AG04450 (cell line): ENCODE data around the gene CARS2. TPM values are rescaled to one million over a fixed set of nuclear protein-coding genes. Genes with fewer than 3 reads are reported as not detected.

ENCODE experiments used
- CTCF ChIA-PET: fragments of 300-600, 350-600 bp; formaldehyde crosslinking; extraction: SDS; loops from one replicate; lab custom pipeline; 2022; ENCODE audit warnings: antibody characterized with exemption, inconsistent platforms; lab: Charles Lee
- POLR2A ChIA-PET: fragments of 350-600 bp; formaldehyde crosslinking; extraction: SDS; loops from one replicate; lab custom pipeline; 2021; ENCODE audit warnings: antibody characterized with exemption, inconsistent platforms; lab: Yijun Ruan, JAX
- DNase-seq: peaks from one replicate; pipeline ENCODE4 v3.0.0-alpha.2; 2011; ENCODE audit warnings: low read depth, low spot score
- H3K27ac ChIP-seq: one replicate; pipeline ENCODE4 v1.5.1; 2012; ENCODE audit warnings: low read depth, low read length, control low read depth
- H3K27me3 ChIP-seq: one replicate; pipeline ENCODE4 v1.6.0; 2012; ENCODE audit warnings: low read length; ENCODE audit not compliant: control insufficient read depth, insufficient read depth
- H3K4me3 ChIP-seq: 2 replicates; pipeline ENCODE4 v1.5.1; 2011; ENCODE audit warnings: mild to moderate bottlenecking, low read depth, low read length, control low read depth
- H3K9me3 ChIP-seq: 2 replicates; pipeline ENCODE4 v1.5.1; 2012; ENCODE audit warnings: low read length; ENCODE audit not compliant: control insufficient read depth, insufficient read depth
- CTCF ChIP-seq: IDR thresholded peaks from 2 replicates; pipeline ENCODE4 v1.5.1; 2011; ENCODE audit warnings: low read depth, low read length, control low read depth, inconsistent platforms
- polyA plus RNA-seq: library from polyadenylated mRNA; depleted of rRNA; stranded (reverse); fragments of >200 nt; gene quantifications from 2 replicates; pipeline ENCODE4 v1.2.3, GENCODE V29; 2011

The CARS2 gene
- polyA plus RNA-seq, 1 experiment = 51.5 TPM

- no peak overlapping the region for H3K27ac ChIP-seq
- DNase-seq = no peak
- H3K27me3 ChIP-seq = no peaks in the 10 kb centered on the region
- CTCF ChIA-PET = no interaction called here
- POLR2A ChIA-PET = no interaction called here
- no peak for TF ChIP-seq CTCF
- no peaks in the 10 kb centered on the region; the same call in 1 of the 2 replicates for H3K9me3 ChIP-seq
- H3K4me3 ChIP-seq = no peak overlapping the region
Observed at GRCh38 chr13:110643324-110643723, 62.6 kb downstream of the CARS2 start.

GRCh38 chr13:110642291-110642981 is 63.5 kb downstream of the CARS2 start:
- Histone ChIP-seq H3K27me3 (no peaks in the 10 kb centered on the region), H3K4me3 (no peak overlapping the region), H3K27ac (no peak overlapping the region), H3K9me3 (no peaks in the 10 kb centered on the region; the same call in 1 of the 2 replicates)
- ChIA-PET CTCF (no interaction called here), POLR2A (no interaction called here)
- DNase-seq = no peak
- no peak for TF ChIP-seq CTCF

GRCh38 chr13:110641055-110642015 is 64.6 kb downstream of the CARS2 start:
- Histone ChIP-seq H3K27me3 (no peaks in the 10 kb centered on the region), H3K4me3 (no peak overlapping the region), H3K27ac (no peak overlapping the region), H3K9me3 (no peaks in the 10 kb centered on the region)
- no peak for DNase-seq
- ChIA-PET POLR2A (no interaction called here), CTCF (interaction anchor here (0.5 to 0.6 kb wide), 2 partner anchors 23 to 43 kb away, joined by 3 read pairs; no protein-coding TSS in a partner anchor)
- no peak for TF ChIP-seq CTCF

- DNase-seq = no peak
- POLR2A ChIA-PET = interaction anchor here (0.5 kb wide), 1 partner anchor 74 kb away, joined by 4 read pairs; no protein-coding TSS in a partner anchor
- Histone ChIP-seq H3K4me3 (no peak overlapping the region), H3K27me3 (no peaks in the 10 kb centered on the region), H3K27ac (no peak overlapping the region), H3K9me3 (no peaks in the 10 kb centered on the region)
- CTCF ChIA-PET = no interaction called here
- no peak for TF ChIP-seq CTCF
Observed at GRCh38 chr13:110640591-110641029, 65.3 kb downstream of the CARS2 start.

- H3K4me3 ChIP-seq = no peak overlapping the region
- no peaks in the 10 kb centered on the region for H3K27me3 ChIP-seq
- ChIA-PET POLR2A (interaction anchor here (0.5 to 0.6 kb wide), 2 partner anchors 25 to 40 kb away, joined by 3 read pairs; partner anchors contain the start of gene NAXD), CTCF (no interaction called here)
- no peak for TF ChIP-seq CTCF
- no peak overlapping the region for H3K27ac ChIP-seq
- no peaks in the 10 kb centered on the region for H3K9me3 ChIP-seq
- DNase-seq = no peak
Observed at GRCh38 chr13:110639935-110640334, 66.0 kb downstream of the CARS2 start.
